Smooth muscle cell (in vitro differentiated cells): Measurements from ENCODE around the gene GGT5. TPM values are rescaled to one million over a fixed set of nuclear protein-coding genes. Genes with fewer than 3 reads are reported as not detected.

Experiments
- DNase-seq: peaks from one replicate; lab custom pipeline; 2025; ENCODE audit not compliant: unreplicated experiment; lab: John Stamatoyannopoulos, UW
- H2AFZ ChIP-seq: fragments of 200-600 bp; sonication (generic); 2 replicates; pipeline ENCODE4 v1.6.0; 2016; ENCODE audit warnings: antibody characterized with exemption, low read depth, mild to moderate bottlenecking
- H3F3A ChIP-seq: fragments of 200-600 bp; sonication (generic); 2 replicates; pipeline ENCODE4 v1.6.0; 2017; ENCODE audit warnings: antibody characterized with exemption, low read depth
- H3K27ac ChIP-seq: fragments of 200-600 bp; sonication (generic); 2 replicates; pipeline ENCODE4 v1.5.1; 2016; ENCODE audit warnings: low read depth, mild to moderate bottlenecking
- H3K27me3 ChIP-seq: fragments of 200-600 bp; sonication (generic); 2 replicates; pipeline ENCODE4 v1.6.1; 2016; ENCODE audit warnings: low read depth, mild to moderate bottlenecking
- H3K36me3 ChIP-seq: fragments of 200-600 bp; sonication (generic); 2 replicates; pipeline ENCODE4 v1.5.1; 2016; ENCODE audit warnings: low read depth
- H3K4me1 ChIP-seq: fragments of 200-600 bp; sonication (generic); 2 replicates; pipeline ENCODE4 v1.5.1; 2016; ENCODE audit warnings: low read depth
- H3K4me2 ChIP-seq: fragments of 200-600 bp; sonication (generic); 2 replicates; pipeline ENCODE4 v1.6.0; 2016; ENCODE audit warnings: mild to moderate bottlenecking
- H3K4me3 ChIP-seq: fragments of 200-600 bp; sonication (generic); 2 replicates; pipeline ENCODE4 v1.5.1; 2016; ENCODE audit warnings: mild to moderate bottlenecking
- H3K79me2 ChIP-seq: fragments of 200-600 bp; sonication (generic); 2 replicates; pipeline ENCODE4 v1.6.0; 2016; ENCODE audit warnings: low read depth, mild to moderate bottlenecking
- H3K9ac ChIP-seq: fragments of 200-600 bp; sonication (generic); 2 replicates; pipeline ENCODE4 v1.6.0; 2016; ENCODE audit warnings: low read depth
- H3K9me3 ChIP-seq: fragments of 200-600 bp; sonication (generic); replicated peaks from 2 replicates; pipeline ENCODE4 v1.5.1; 2016; ENCODE audit warnings: low read depth
- H4K20me1 ChIP-seq: fragments of 200-600 bp; sonication (generic); 2 replicates; pipeline ENCODE4 v1.6.0; 2016; ENCODE audit warnings: low read depth
- CTCF ChIP-seq: fragments of 200-600 bp; sonication (generic); IDR thresholded peaks from 2 replicates; pipeline ENCODE4 v1.5.1; 2017; ENCODE audit warnings: borderline replicate concordance, mild to moderate bottlenecking, antibody characterized with exemption; ENCODE audit not compliant: insufficient read depth, poor library complexity, severe bottlenecking
- WGBS: methylation state at CpG from one replicate; pipeline ENCODE4 v1.1.7; 2016; ENCODE audit warnings: low lambda C conversion rate; 5-methylcytosine and 5-hydroxymethylcytosine counted together
- polyA plus RNA-seq: library from polyadenylated mRNA; unstranded; fragments of >200 nt; fragmentation: Nextera tagmentation; extraction: Ambion mirVana; gene quantifications from 2 replicates; pipeline ENCODE4 v1.2.1, GENCODE V29; 2016
- total RNA-seq: library from RNA; depleted of rRNA; stranded (reverse); fragments of >200 nt; gene quantifications from 2 replicates; pipeline ENCODE4 v1.2.3, GENCODE V29; 2014

Gene GGT5
- total and polyA plus RNA-seq, 2 experiments from 2014 or later, result 3.7 to 12.8 TPM

- H3K36me3 ChIP-seq, result no peaks in the 10 kb centered on the region
- H3F3A ChIP-seq, result no peaks in the 10 kb centered on the region
- no peak for TF ChIP-seq CTCF
- H3K9ac ChIP-seq, result no peak overlapping the region
- no peaks in the 10 kb centered on the region for H3K4me1 ChIP-seq
- no peak overlapping the region for H3K27ac ChIP-seq
- H2AFZ ChIP-seq, result no peak overlapping the region
- H4K20me1 ChIP-seq, result no peaks in the 10 kb centered on the region
- 96% methylated on average over 12 of the region's 14 CpGs for whole genome bisulfite sequencing
- no peak for DNase-seq
- no peaks in the 10 kb centered on the region for H3K27me3 ChIP-seq
- no peaks in the 10 kb centered on the region for H3K79me2 ChIP-seq
- no peaks in the 10 kb centered on the region for H3K9me3 ChIP-seq
- H3K4me2 ChIP-seq, result no peak overlapping the region
- no peak overlapping the region for H3K4me3 ChIP-seq
These were observed 18.9 kb downstream of the GGT5 start for GRCh38 chr22:24225951-24226350.

- Histone ChIP-seq H3K4me2 (no peak overlapping the region), H4K20me1 (no peaks in the 10 kb centered on the region), H2AFZ (no peak overlapping the region), H3K4me1 (no peaks in the 10 kb centered on the region), H3K27me3 (no peaks in the 10 kb centered on the region), H3K27ac (no peak overlapping the region), H3K9ac (no peak overlapping the region), H3F3A (no peaks in the 10 kb centered on the region), H3K9me3 (no peaks in the 10 kb centered on the region), H3K36me3 (no peaks in the 10 kb centered on the region), H3K4me3 (no peak overlapping the region), H3K79me2 (no peaks in the 10 kb centered on the region)
- TF ChIP-seq CTCF, result no peak
- no peak for DNase-seq
- 99% methylated on average over 14 of the region's 14 CpGs for WGBS
These were observed 19.8 kb downstream of the GGT5 start for GRCh38 chr22:24225044-24225601.

- WGBS, result 100% methylated on average over 1 of the region's 1 CpG
- Histone ChIP-seq H3K4me3 (no peak overlapping the region), H3K27me3 (no peaks in the 10 kb centered on the region), H2AFZ (no peak overlapping the region), H3K9me3 (no peaks in the 10 kb centered on the region), H3K36me3 (no peaks in the 10 kb centered on the region), H3F3A (no peaks in the 10 kb centered on the region), H3K4me2 (no peak overlapping the region), H3K27ac (no peak overlapping the region), H3K79me2 (no peaks in the 10 kb centered on the region), H4K20me1 (no peaks in the 10 kb centered on the region), H3K9ac (no peak overlapping the region), H3K4me1 (no peaks in the 10 kb centered on the region)
- TF ChIP-seq CTCF, result no peak
- DNase-seq, result no peak
These were observed 20.4 kb downstream of the GGT5 start for GRCh38 chr22:24224468-24224867.

- Histone ChIP-seq H3F3A (no peaks in the 10 kb centered on the region), H2AFZ (no peak overlapping the region), H3K27me3 (no peaks in the 10 kb centered on the region), H3K36me3 (no peaks in the 10 kb centered on the region), H3K4me3 (no peak overlapping the region), H3K9ac (no peak overlapping the region), H3K4me1 (no peaks in the 10 kb centered on the region), H4K20me1 (no peaks in the 10 kb centered on the region), H3K9me3 (no peaks in the 10 kb centered on the region), H3K79me2 (no peaks in the 10 kb centered on the region), H3K27ac (no peak overlapping the region), H3K4me2 (no peak overlapping the region)
- no peak for DNase-seq
- WGBS, result 96% methylated on average over 8 of the region's 9 CpGs
- no peak for TF ChIP-seq CTCF
These were observed 25.1 kb downstream of the GGT5 start for GRCh38 chr22:24219750-24220149.
